NCI-H345 treated with DMSO at 0.1 percent for 48 hours (cell line): Measurements from ENCODE around the gene PSMD1.
"Not testable (repeated sequence)": the region's sequence is repeated elsewhere in the genome, so short reads cannot be mapped to it uniquely, and the experiment has no call there.

Experiments
- DNase-seq: peaks from one replicate; lab custom pipeline; 2025; ENCODE audit not compliant: unreplicated experiment; lab: John Stamatoyannopoulos, UW

Gene PSMD1

GRCh38 chr2:231056453-231057416, at the start of gene PSMD1:
PSMD1 (plus strand) TSS chr2:231056867; CDS start chr2:231057026, 159 bp downstream.
- peak; percentile 78 for DNase-seq

- no peak for DNase-seq
Measured at GRCh38 chr2:231007286-231008098, 49.2 kb upstream of the PSMD1 start.

GRCh38 chr2:231008131-231008530, 48.5 kb upstream of the PSMD1 start:
- no peak for DNase-seq

- DNase-seq: no peak
Measured at GRCh38 chr2:231009236-231009919, 47.3 kb upstream of the PSMD1 start.

DNA sequence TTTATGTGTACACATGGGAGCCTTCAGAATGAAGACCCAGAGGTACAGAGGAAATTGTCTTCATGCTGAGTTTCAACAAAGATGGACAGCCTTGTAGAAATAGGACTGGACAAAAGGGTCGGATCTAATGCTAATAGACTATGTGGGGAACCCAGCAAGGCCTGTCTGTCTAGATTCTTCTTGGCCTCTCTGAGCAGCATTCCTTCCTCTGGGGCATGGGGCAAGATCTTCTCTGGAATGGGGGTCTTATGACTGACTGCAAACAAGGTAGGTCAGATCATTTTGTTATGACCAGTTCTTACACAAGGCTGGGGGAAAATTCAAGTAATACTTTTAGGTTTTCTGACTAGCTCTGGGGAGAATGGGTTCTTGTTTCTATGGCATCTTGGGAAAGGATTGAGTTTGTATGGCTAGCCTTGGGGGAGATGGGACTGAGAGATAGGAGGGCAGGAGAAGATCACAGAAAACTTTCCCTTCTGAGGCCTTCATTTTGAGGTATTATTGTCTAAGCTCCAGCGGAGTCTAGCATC, 46.4 kb upstream of the PSMD1 start:
- no peak for DNase-seq

DNA sequence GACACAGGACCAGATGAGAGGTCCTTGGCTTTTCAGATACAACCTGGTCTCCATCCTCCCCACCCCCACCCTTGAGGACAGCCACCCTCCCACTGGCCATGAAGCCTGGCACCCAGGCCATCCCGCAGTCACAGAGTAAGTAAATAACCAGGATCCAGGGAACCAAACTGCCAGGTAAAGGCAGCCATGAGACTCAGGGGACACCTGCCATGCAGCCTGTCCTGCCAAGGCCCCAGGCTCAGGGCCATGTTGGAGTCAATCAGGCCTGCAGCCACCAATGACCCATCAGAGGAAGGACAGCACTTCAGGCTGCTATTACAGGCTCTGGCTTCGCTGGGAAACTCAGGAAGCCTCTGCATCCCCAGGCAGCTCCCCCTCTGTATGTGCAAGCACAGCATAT, 45.1 kb upstream of the PSMD1 start:
- DNase-seq: no peak

DNA sequence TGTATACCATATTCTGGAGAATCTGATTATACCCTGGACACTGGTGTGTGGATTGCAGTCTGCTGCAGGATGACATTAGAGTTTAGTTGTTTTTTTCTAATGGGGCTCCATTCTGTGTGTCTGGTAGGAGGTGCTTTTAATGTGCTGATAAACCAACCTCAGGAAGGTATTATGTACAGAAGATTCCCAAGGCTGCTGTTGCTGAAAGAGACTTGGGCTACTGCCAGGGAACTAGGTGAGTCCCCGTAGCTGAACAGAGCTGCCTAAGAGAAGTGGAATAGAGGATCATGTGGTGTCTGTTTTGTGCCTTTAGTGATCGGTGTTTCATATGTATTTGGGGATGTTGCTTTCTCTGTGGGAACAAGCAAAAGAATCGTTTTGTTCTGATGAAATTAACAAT, 44.2 kb upstream of the PSMD1 start:
- no peak for DNase-seq

GRCh38 chr2:231013820-231014219, 42.8 kb upstream of the PSMD1 start:
- no peak for DNase-seq

GRCh38 chr2:231015478-231015877, 41.2 kb upstream of the PSMD1 start:
- no peak for DNase-seq

GRCh38 chr2:231015926-231016325, 40.7 kb upstream of the PSMD1 start:
- no peak for DNase-seq

GRCh38 chr2:231016566-231017230, 40.0 kb upstream of the PSMD1 start:
- no peak for DNase-seq

DNA sequence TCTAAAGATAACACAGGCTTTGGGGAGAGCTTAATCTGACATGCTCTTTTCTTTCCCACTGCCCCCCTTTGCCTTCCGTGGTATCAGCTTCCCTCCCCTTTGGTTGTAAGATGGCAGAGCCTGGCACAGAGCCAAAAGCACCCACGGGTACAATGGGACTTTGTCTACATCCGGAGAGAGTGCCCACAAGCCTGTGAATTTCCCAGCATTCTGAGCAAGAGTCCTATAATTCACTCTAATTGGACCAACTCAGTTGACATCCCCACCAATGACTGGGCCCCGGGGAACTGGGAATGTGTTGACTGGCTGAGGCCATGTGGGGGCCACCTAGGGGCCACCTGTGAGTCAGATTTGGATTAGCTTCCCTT, 39.5 kb upstream of the PSMD1 start:
- no peak for DNase-seq

GRCh38 chr2:231018184-231018583, 38.5 kb upstream of the PSMD1 start:
- DNase-seq: no peak

DNA sequence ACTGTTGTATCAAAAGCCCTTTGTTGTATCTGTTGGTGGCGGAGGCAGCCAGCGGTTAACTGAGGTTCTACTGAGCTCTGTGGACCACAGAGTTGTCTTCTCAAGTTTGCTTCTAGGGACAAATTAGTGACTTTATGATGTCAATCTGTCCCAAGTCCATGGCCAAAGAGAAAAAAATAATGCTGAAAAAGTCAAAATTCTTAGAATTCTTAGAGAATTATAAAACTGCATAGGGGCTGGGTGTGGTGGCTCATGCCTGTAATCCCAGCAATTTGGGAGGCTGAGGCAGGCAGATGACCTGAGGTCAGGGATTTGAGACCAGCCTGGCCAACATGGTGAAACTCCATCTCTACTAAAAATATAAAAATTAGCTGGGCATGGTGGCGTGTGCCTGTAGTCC, 31.6 kb upstream of the PSMD1 start:
- DNase-seq: not testable (repeated sequence)

DNA sequence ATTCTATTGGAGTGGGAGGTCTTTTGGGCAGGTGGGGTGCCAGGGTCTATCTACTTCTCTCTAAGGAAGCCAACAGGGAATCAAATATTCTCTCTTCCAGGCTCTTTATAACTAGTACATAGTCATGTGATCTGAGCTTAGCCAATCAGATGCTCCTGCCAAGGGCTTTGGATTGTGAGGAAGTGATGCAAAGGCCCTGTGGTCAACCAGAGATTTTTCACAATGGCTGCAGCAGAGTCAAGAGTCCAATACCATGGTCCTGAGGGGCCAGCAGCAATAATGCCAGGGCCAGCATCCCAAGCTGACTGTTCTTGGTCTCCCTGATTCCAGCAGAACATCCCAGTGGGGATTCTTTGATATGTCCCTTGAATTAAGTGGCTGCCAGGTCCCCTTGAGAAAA, 27.8 kb upstream of the PSMD1 start:
- no peak for DNase-seq

GRCh38 chr2:231029563-231029962, 27.1 kb upstream of the PSMD1 start:
- no peak for DNase-seq

DNA sequence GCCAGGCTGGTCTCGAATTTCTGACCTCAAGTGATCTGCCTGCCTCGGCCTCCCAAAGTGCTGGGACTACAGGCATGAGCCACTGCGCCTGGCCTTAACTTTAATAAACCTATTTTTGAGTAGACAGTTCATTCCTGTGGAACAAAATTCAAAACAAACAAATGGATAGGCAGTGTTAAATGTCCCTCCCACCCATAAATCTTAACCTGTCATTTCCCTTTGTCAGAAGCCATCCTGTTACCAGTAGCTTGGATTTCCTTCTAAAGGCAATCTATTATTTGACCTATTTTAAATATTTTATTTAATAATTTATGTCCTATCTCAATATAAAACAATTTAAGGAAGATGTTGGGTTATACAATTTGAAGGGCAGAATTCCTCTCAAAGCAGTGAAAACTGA, 25.9 kb upstream of the PSMD1 start:
- no peak for DNase-seq

- DNase-seq: no peak
Measured at GRCh38 chr2:231032575-231033140, 24.0 kb upstream of the PSMD1 start.

GRCh38 chr2:231033147-231034132, 23.2 kb upstream of the PSMD1 start:
- no peak for DNase-seq
